Astrocyte (in vitro differentiated cells and primary cell): Measurements from ENCODE around the gene P2RY13. TPM values are rescaled to one million over a fixed set of nuclear protein-coding genes. Genes with fewer than 3 reads are reported as not detected.

Experiments
- DNase-seq: peaks from one replicate; pipeline ENCODE4 v3.0.0-alpha.2; 2010; ENCODE audit warnings: low read depth
- FAIRE-seq: peaks from 2 replicates; lab custom pipeline; 2011; peaks lifted over from hg19 to GRCh38; lab: Jason Lieb, UNC
- H2AFZ ChIP-seq: 2 replicates; pipeline ENCODE4 v1.6.0; 2012; ENCODE audit warnings: low read depth, low read length, inconsistent platforms
- H3K27ac ChIP-seq: 2 replicates; pipeline ENCODE4 v1.5.1; 2011; ENCODE audit warnings: low read depth, low read length, inconsistent platforms
- H3K27me3 ChIP-seq: 2 replicates; pipeline ENCODE4 v1.6.0; 2011; ENCODE audit warnings: low read length, inconsistent platforms; ENCODE audit not compliant: insufficient read depth
- H3K36me3 ChIP-seq: 2 replicates; pipeline ENCODE4 v1.5.1; 2011; ENCODE audit warnings: low read length, inconsistent platforms; ENCODE audit not compliant: insufficient read depth
- H3K4me1 ChIP-seq: 2 replicates; pipeline ENCODE4 v1.5.1; 2011; ENCODE audit warnings: low read length, inconsistent platforms; ENCODE audit not compliant: insufficient read depth
- H3K4me2 ChIP-seq: 2 replicates; pipeline ENCODE4 v1.6.0; 2012; ENCODE audit warnings: low read length, inconsistent platforms
- H3K4me3 ChIP-seq: 2 replicates; pipeline ENCODE4 v1.5.1; 2011; ENCODE audit warnings: low read depth, mild to moderate bottlenecking, low read length, inconsistent platforms; ENCODE audit not compliant: insufficient read depth
- H3K79me2 ChIP-seq: 2 replicates; pipeline ENCODE4 v1.6.0; 2012; ENCODE audit warnings: mild to moderate bottlenecking, low read length, inconsistent platforms; ENCODE audit not compliant: insufficient read depth
- H3K9ac ChIP-seq: 2 replicates; pipeline ENCODE4 v1.6.0; 2012; ENCODE audit warnings: mild to moderate bottlenecking, low read length, inconsistent platforms
- H3K9me3 ChIP-seq: 2 replicates; pipeline ENCODE4 v1.5.1; 2012; ENCODE audit warnings: low read depth, mild to moderate bottlenecking, low read length, inconsistent platforms; ENCODE audit not compliant: insufficient read depth
- H4K20me1 ChIP-seq: 2 replicates; pipeline ENCODE4 v1.6.0; 2012; ENCODE audit warnings: low read length, inconsistent platforms; ENCODE audit not compliant: insufficient read depth
- H3K27ac Mint-ChIP-seq: one replicate; pipeline ENCODE4 v1.8.0; 2021; ENCODE audit warnings: mild to moderate bottlenecking, mixed read lengths; ENCODE audit not compliant: unreplicated experiment
- H3K27me3 Mint-ChIP-seq: one replicate; pipeline ENCODE4 v1.8.0; 2021; ENCODE audit warnings: low read depth, mixed read lengths; ENCODE audit not compliant: unreplicated experiment
- H3K36me3 Mint-ChIP-seq: one replicate; pipeline ENCODE4 v1.8.0; 2021; ENCODE audit warnings: low read depth, mixed read lengths; ENCODE audit not compliant: unreplicated experiment
- H3K4me1 Mint-ChIP-seq: one replicate; pipeline ENCODE4 v1.8.0; 2021; ENCODE audit warnings: low read depth, mixed read lengths; ENCODE audit not compliant: unreplicated experiment
- H3K4me3 Mint-ChIP-seq: one replicate; pipeline ENCODE4 v1.8.0; 2021; ENCODE audit warnings: mild to moderate bottlenecking, moderate library complexity, mixed read lengths; ENCODE audit not compliant: unreplicated experiment
- H3K9me3 Mint-ChIP-seq: one replicate; pipeline ENCODE4 v1.8.0; 2021; ENCODE audit warnings: mild to moderate bottlenecking, mixed read lengths; ENCODE audit not compliant: unreplicated experiment
- CTCF ChIP-seq: IDR thresholded peaks from 2 replicates; pipeline ENCODE4 v1.5.1; 2011; ENCODE audit warnings: low read depth, mild to moderate bottlenecking, inconsistent platforms, low read length, moderate library complexity; ENCODE audit not compliant: insufficient read depth
- EZH2 ChIP-seq: IDR thresholded peaks from 2 replicates; pipeline ENCODE4 v1.6.1; 2012; ENCODE audit warnings: mild to moderate bottlenecking, low read length, inconsistent platforms; ENCODE audit not compliant: insufficient read depth
- total RNA-seq: library from RNA; stranded (reverse); gene quantifications from 2 replicates; pipeline ENCODE4 v1.2.1, GENCODE V29; 2021

The P2RY13 gene
- total RNA-seq, 1 donor from 2014 or later, result not detected

- no peak overlapping the region for H3K4me3 ChIP-seq
- peaks cover 3% of the 10 kb centered on the region for H3K4me1 ChIP-seq
- FAIRE-seq (no peak), DNase-seq (no peak)
- H3K9me3 ChIP-seq, result no peaks in the 10 kb centered on the region
- H3K79me2 ChIP-seq, result no peaks in the 10 kb centered on the region
- H3K9me3 Mint-ChIP-seq, result no peaks in the 10 kb centered on the region
- H2AFZ ChIP-seq, result no peak overlapping the region
- H3K9ac ChIP-seq, result no peak overlapping the region
- no peaks in the 10 kb centered on the region for H3K27me3 Mint-ChIP-seq
- H4K20me1 ChIP-seq, result no peaks in the 10 kb centered on the region
- no peaks in the 10 kb centered on the region for H3K36me3 Mint-ChIP-seq
- no peak for TF ChIP-seq CTCF
- TF ChIP-seq EZH2, result no peak
- no peak overlapping the region for H3K4me3 Mint-ChIP-seq
- H3K4me2 ChIP-seq, result no peak overlapping the region
- H3K27ac ChIP-seq, result no peak overlapping the region
- H3K27me3 ChIP-seq, result peaks cover 2% of the 10 kb centered on the region
- peaks cover 23% of the 10 kb centered on the region for H3K4me1 Mint-ChIP-seq
- H3K27ac Mint-ChIP-seq, result no peak overlapping the region
- no peaks in the 10 kb centered on the region for H3K36me3 ChIP-seq
Measured at GRCh38 chr3:151297429-151297828, 31.9 kb downstream of the P2RY13 start.

GRCh38 chr3:151296226-151296625 is 33.1 kb downstream of the P2RY13 start:
- Histone ChIP-seq H3K9me3 (no peaks in the 10 kb centered on the region), H3K9ac (no peak overlapping the region), H3K4me1 (no peaks in the 10 kb centered on the region), H2AFZ (no peak overlapping the region), H3K27me3 (peaks cover 2% of the 10 kb centered on the region), H4K20me1 (no peaks in the 10 kb centered on the region), H3K36me3 (no peaks in the 10 kb centered on the region), H3K79me2 (no peaks in the 10 kb centered on the region), H3K27ac (no peak overlapping the region), H3K4me2 (no peak overlapping the region), H3K4me3 (no peak overlapping the region)
- Mint-ChIP-seq H3K27me3 (no peaks in the 10 kb centered on the region), H3K9me3 (no peaks in the 10 kb centered on the region), H3K4me1 (peaks cover 14% of the 10 kb centered on the region), H3K27ac (no peak overlapping the region), H3K4me3 (peak overlapping the region; percentile 55), H3K36me3 (no peaks in the 10 kb centered on the region)
- TF ChIP-seq EZH2, result no peak
- TF ChIP-seq CTCF, result no peak
- no peak for FAIRE-seq
- DNase-seq, result no peak

- Mint-ChIP-seq H3K4me3 (no peak overlapping the region), H3K4me1 (peaks cover 7% of the 10 kb centered on the region), H3K36me3 (no peaks in the 10 kb centered on the region), H3K27ac (no peak overlapping the region), H3K27me3 (no peaks in the 10 kb centered on the region), H3K9me3 (no peaks in the 10 kb centered on the region)
- H3K9me3 ChIP-seq, result no peaks in the 10 kb centered on the region
- no peak overlapping the region for H3K9ac ChIP-seq
- H2AFZ ChIP-seq, result no peak overlapping the region
- H3K27me3 ChIP-seq, result peaks cover under 1% of the 10 kb centered on the region
- H4K20me1 ChIP-seq, result no peaks in the 10 kb centered on the region
- H3K79me2 ChIP-seq, result no peaks in the 10 kb centered on the region
- H3K36me3 ChIP-seq, result no peaks in the 10 kb centered on the region
- FAIRE-seq, result no peak
- no peak for TF ChIP-seq EZH2
- TF ChIP-seq CTCF, result no peak
- H3K4me1 ChIP-seq, result no peaks in the 10 kb centered on the region
- DNase-seq, result no peak
- no peak overlapping the region for H3K27ac ChIP-seq
- no peak overlapping the region for H3K4me2 ChIP-seq
- no peak overlapping the region for H3K4me3 ChIP-seq
Measured at GRCh38 chr3:151293127-151293526, 36.2 kb downstream of the P2RY13 start.
